ENCODE results near the gene DOCK3.

DNA sequence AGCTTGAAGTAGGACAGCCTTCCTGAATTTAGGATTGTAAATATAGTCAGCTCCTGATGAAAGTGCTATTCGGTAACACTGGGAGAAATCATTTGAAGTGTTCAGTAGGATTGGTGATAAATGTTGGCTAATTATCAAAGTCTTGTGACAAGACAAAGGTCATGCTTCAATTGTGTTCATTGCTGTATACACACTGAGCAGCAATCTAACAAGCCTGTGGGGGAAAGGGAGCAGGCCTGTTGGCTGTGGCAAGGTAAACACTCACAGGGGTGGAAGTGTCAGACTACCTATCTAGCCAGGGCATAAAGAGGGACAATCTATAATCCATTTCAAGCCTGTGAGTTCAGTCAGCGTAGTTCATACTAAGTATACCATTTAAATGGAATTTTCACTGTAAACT lies 599.3 kb downstream of the DOCK3 start:
- no peak for TF ChIP-seq POLR2AphosphoS5 (IDR thresholded peaks at IDR 0.05; ENCODE audit: low read depth, low read length)
- TF ChIP-seq TAF1 (IDR thresholded peaks at IDR 0.05; ENCODE audit: borderline replicate concordance, insufficient read depth, low read length), result no peak

All from PFSK-1 (cell line).